ENCODE data around the gene PNLIP.

DNA sequence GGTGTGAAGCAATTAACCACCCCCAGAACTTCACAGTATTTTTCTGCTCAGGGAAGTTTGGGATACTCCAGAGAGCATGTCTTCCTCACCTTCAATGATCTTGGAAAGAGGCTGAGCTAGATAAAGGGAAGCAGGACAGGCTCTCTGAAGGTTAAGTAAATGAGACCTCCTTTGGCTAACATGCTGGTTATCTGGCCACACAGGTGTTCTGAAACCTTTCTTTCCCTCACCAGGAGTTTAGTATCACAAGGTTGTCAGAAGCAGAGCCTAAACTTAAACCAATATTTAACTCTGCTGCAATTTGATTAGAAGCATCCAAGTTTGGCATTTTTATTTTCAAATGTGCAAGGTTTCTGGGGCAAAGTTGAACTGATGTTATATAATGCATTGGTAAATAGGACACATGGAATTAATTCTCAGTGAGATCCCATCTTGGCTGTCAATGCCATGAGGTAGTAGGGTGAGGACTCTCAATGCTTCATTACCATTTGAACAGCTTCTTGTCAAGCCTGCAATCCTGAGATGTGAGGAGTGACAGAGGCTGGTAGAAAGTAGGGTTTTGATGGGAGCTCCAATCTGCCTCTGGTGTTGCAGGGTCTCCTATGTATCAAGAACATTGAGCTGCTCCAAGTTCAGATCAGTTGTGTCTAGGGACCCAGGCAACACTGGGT lies 3.6 kb upstream of the PNLIP start:
- no peak for TF ChIP-seq EZH2 (IDR thresholded peaks at IDR 0.05; ENCODE audit: insufficient read depth, poor library complexity, severe bottlenecking)
- no peak for TF ChIP-seq EZH2phosphoT487 (IDR thresholded peaks at IDR 0.05; ENCODE audit: insufficient read depth, low read depth)
